WTC11 (cell line): ENCODE measurements around the gene GHR.

ENCODE experiments used
- CREB1 ChIP-seq: sonication (generic); formaldehyde crosslinking; IDR thresholded peaks from 2 replicates; pipeline ENCODE4 v1.8.0; 2023; ENCODE audit warnings: mild to moderate bottlenecking, missing genetic modification reagents
- GABPB1 ChIP-seq: sonication (generic); formaldehyde crosslinking; IDR thresholded peaks from 2 replicates; pipeline ENCODE4 v1.8.1; 2023; ENCODE audit warnings: mild to moderate bottlenecking, missing genetic modification reagents
- HMGA2 ChIP-seq: fragments of 250-450 bp; sonication (Bioruptor Pico); IDR thresholded peaks from 2 replicates; pipeline ENCODE4 v1.4.0; 2021; ENCODE audit warnings: mild to moderate bottlenecking, moderate library complexity
- NFYB ChIP-seq: sonication (generic); formaldehyde crosslinking; conservative IDR thresholded peaks from 2 replicates; pipeline ENCODE4 v1.8.0; 2022; ENCODE audit warnings: low read depth, missing genetic modification reagents
- RELA ChIP-seq: sonication (generic); formaldehyde crosslinking; IDR thresholded peaks from 2 replicates; pipeline ENCODE4 v1.8.1; 2022; ENCODE audit warnings: missing genetic modification reagents, mild to moderate bottlenecking, borderline replicate concordance
- SMAD3 ChIP-seq: sonication (generic); formaldehyde crosslinking; IDR thresholded peaks from 2 replicates; pipeline ENCODE4 v1.8.0; 2022; ENCODE audit warnings: missing genetic modification reagents, mild to moderate bottlenecking, borderline replicate concordance
- ZNF317 ChIP-seq: sonication (generic); formaldehyde crosslinking; IDR thresholded peaks from 2 replicates; pipeline ENCODE4 v1.8.1; 2023; ENCODE audit warnings: low read depth, mild to moderate bottlenecking, moderate library complexity, missing genetic modification reagents, borderline replicate concordance
- ZNF416 ChIP-seq: fragments of 250-450 bp; sonication (Bioruptor Pico); IDR thresholded peaks from 2 replicates; pipeline ENCODE4 v1.9.0; 2021; ENCODE audit warnings: mild to moderate bottlenecking, inconsistent platforms
- TF ChIP-seq, protein P1 (sequence below): fragments of 200-600 bp; IDR thresholded peaks from 2 replicates; pipeline ENCODE4 v1.8.0; 2022; ENCODE audit warnings: antibody characterized with exemption
- TF ChIP-seq, protein P2 (sequence below): sonication (generic); formaldehyde crosslinking; IDR thresholded peaks from 2 replicates; pipeline ENCODE4 v1.8.1; 2023; ENCODE audit warnings: mild to moderate bottlenecking, missing genetic modification reagents, moderate library complexity
- TF ChIP-seq, protein P3 (sequence below): sonication (generic); formaldehyde crosslinking; IDR thresholded peaks from 2 replicates; pipeline ENCODE4 v1.8.1; 2022; ENCODE audit warnings: missing genetic modification reagents, borderline replicate concordance

DNA sequence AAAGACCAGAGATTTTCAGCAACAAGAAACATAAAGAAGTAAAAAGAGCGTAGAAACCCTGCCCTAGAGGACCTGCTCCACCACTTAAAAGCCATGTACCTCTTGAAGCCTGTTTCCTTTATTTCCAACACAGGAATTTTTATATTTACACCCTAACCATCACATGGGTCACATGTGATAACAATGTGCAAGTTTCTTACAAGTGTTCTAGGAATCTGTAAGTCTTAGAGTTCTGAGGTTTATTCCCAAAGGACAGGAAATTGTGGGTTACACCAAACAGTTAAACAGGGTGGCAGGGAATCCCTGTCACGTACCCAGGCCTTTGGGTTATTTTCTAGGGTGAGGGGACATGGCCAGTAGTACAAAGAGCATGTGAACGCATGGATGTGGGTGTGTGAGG is 224.8 kb downstream of the GHR start:
- TF ChIP-seq, protein P1, sequence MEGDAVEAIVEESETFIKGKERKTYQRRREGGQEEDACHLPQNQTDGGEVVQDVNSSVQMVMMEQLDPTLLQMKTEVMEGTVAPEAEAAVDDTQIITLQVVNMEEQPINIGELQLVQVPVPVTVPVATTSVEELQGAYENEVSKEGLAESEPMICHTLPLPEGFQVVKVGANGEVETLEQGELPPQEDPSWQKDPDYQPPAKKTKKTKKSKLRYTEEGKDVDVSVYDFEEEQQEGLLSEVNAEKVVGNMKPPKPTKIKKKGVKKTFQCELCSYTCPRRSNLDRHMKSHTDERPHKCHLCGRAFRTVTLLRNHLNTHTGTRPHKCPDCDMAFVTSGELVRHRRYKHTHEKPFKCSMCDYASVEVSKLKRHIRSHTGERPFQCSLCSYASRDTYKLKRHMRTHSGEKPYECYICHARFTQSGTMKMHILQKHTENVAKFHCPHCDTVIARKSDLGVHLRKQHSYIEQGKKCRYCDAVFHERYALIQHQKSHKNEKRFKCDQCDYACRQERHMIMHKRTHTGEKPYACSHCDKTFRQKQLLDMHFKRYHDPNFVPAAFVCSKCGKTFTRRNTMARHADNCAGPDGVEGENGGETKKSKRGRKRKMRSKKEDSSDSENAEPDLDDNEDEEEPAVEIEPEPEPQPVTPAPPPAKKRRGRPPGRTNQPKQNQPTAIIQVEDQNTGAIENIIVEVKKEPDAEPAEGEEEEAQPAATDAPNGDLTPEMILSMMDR, result no peak
- TF ChIP-seq CREB1, result no peak
- TF ChIP-seq, protein P2, sequence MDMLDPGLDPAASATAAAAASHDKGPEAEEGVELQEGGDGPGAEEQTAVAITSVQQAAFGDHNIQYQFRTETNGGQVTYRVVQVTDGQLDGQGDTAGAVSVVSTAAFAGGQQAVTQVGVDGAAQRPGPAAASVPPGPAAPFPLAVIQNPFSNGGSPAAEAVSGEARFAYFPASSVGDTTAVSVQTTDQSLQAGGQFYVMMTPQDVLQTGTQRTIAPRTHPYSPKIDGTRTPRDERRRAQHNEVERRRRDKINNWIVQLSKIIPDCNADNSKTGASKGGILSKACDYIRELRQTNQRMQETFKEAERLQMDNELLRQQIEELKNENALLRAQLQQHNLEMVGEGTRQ (CRISPR knock-in tag), result no peak
- no peak for TF ChIP-seq ZNF317 (CRISPR knock-in tag)
- TF ChIP-seq, protein P3, sequence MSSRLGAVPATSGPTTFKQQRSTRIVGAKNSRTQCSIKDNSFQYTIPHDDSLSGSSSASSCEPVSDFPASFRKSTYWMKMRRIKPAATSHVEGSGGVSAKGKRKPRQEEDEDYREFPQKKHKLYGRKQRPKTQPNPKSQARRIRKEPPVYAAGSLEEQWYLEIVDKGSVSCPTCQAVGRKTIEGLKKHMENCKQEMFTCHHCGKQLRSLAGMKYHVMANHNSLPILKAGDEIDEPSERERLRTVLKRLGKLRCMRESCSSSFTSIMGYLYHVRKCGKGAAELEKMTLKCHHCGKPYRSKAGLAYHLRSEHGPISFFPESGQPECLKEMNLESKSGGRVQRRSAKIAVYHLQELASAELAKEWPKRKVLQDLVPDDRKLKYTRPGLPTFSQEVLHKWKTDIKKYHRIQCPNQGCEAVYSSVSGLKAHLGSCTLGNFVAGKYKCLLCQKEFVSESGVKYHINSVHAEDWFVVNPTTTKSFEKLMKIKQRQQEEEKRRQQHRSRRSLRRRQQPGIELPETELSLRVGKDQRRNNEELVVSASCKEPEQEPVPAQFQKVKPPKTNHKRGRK, result no peak
- TF ChIP-seq SMAD3 (CRISPR knock-in tag), result no peak
- TF ChIP-seq RELA (CRISPR knock-in tag), result no peak
- no peak for TF ChIP-seq NFYB (CRISPR knock-in tag)
- no peak for TF ChIP-seq GABPB1 (CRISPR knock-in tag)
- TF ChIP-seq ZNF416 (CRISPR knock-in tag), result no peak
- TF ChIP-seq HMGA2 (CRISPR knock-in tag), result no peak
